ENCODE results near the gene NIFK. TPM values are rescaled to one million over a fixed set of nuclear protein-coding genes. Genes with fewer than 3 reads are reported as not detected.

Gene NIFK
- 47.1 and 57.9 TPM in 2 replicates for total RNA-seq

GRCh38 chr2:121736462-121737336 is at the start of gene NIFK:
Gene NIFK (minus strand): TSS chr2:121736875. CDS start chr2:121736850, 25 bp downstream.

GRCh38 chr2:121755237-121756111 is 18.8 kb upstream of the NIFK start, which contains the start of gene TSN:
Gene TSN (plus strand): TSS chr2:121755651. CDS start chr2:121755780, 129 bp downstream.

Other genes with a start within 250 kb of the NIFK start
- under 0.01 TPM in 1 of 2 replicates, not detected in the other for gene RNU4ATAC, start 206.0 kb downstream of the NIFK start, total RNA-seq
- gene CLASP1, start 87.4 kb downstream of the NIFK start, total RNA-seq, result 48.6 and 60.8 TPM in 2 replicates
- 66.0 and 66.2 TPM in 2 replicates for gene TSN, start 18.8 kb upstream of the NIFK start, total RNA-seq